GM12878 (cell line): Measurements from ENCODE around the gene ARHGAP30. TPM values are rescaled to one million over a fixed set of nuclear protein-coding genes. Genes with fewer than 3 reads are reported as not detected.

Source experiments
- BRCA1 ChIP-seq: IDR thresholded peaks from 2 replicates; pipeline ENCODE4 v1.6.1; 2011; ENCODE audit warnings: low read depth, low read length, improper control_type of control experiment
- CHD2 ChIP-seq: IDR thresholded peaks from 2 replicates; pipeline ENCODE4 v1.6.1; 2011; ENCODE audit warnings: low read depth, low read length, improper control_type of control experiment, borderline replicate concordance
- CREM ChIP-seq: IDR thresholded peaks from 2 replicates; pipeline ENCODE4 v1.6.1; 2014; ENCODE audit warnings: antibody characterized with exemption, low read depth
- FOXM1 ChIP-seq: IDR thresholded peaks from 2 replicates; pipeline ENCODE4 v1.6.1; 2012; ENCODE audit warnings: low read depth, mild to moderate bottlenecking, inconsistent platforms, low read length, moderate library complexity
- IKZF2 ChIP-seq, 2 experiments: fragments of 450-650 bp; IDR thresholded peaks; 2 replicates each; pipeline ENCODE4 v1.6.1; 2017; ENCODE audit warnings: mild to moderate bottlenecking in 2 of 2, moderate library complexity in 2 of 2
- IRF4 ChIP-seq: IDR thresholded peaks from 2 replicates; pipeline ENCODE4 v1.6.1; 2011; ENCODE audit warnings: low read depth, low read length
- KLF5 ChIP-seq: fragments of 450-650 bp; IDR thresholded peaks from 2 replicates; pipeline ENCODE4 v1.6.1; 2014; ENCODE audit warnings: mild to moderate bottlenecking; ENCODE audit not compliant: partially characterized antibody
- MAX ChIP-seq: IDR thresholded peaks from 2 replicates; pipeline ENCODE4 v1.6.1; 2012; ENCODE audit warnings: low read depth, low read length, improper control_type of control experiment
- MYC ChIP-seq: IDR thresholded peaks from 2 replicates; pipeline ENCODE4 v1.6.1; 2011; ENCODE audit warnings: mild to moderate bottlenecking, low read length, moderate library complexity, inconsistent platforms; ENCODE audit not compliant: insufficient read depth, insufficient replicate concordance, insufficient read length, severe bottlenecking
- PAX8 ChIP-seq: fragments of 450-650 bp; IDR thresholded peaks from 2 replicates; pipeline ENCODE4 v1.6.1; 2017; ENCODE audit warnings: mild to moderate bottlenecking, moderate library complexity
- POU2F2 ChIP-seq: IDR thresholded peaks from 3 replicates; pipeline ENCODE4 v1.6.1; 2011; ENCODE audit warnings: low read depth, mild to moderate bottlenecking, low read length, borderline replicate concordance
- PRDM15 ChIP-seq: fragments of 450-650 bp; formaldehyde crosslinking; IDR thresholded peaks from 2 replicates; pipeline ENCODE4 v1.4.0; 2020; ENCODE audit warnings: mild to moderate bottlenecking, moderate library complexity
- SIN3A ChIP-seq: IDR thresholded peaks from 2 replicates; pipeline ENCODE4 v1.6.1; 2012; ENCODE audit warnings: low read depth, low read length, improper control_type of control experiment
- SKIL ChIP-seq: fragments of 450-650 bp; IDR thresholded peaks from 2 replicates; pipeline ENCODE4 v1.6.1; 2017; ENCODE audit warnings: mild to moderate bottlenecking, low read depth, inconsistent platforms; ENCODE audit not compliant: poor library complexity, severe bottlenecking
- SUPT20H ChIP-seq: IDR thresholded peaks from 2 replicates; pipeline ENCODE4 v1.6.1; 2011; ENCODE audit warnings: low read depth, mild to moderate bottlenecking, low read length, moderate library complexity, borderline replicate concordance; ENCODE audit not compliant: control insufficient read depth
- TCF12 ChIP-seq: IDR thresholded peaks from 2 replicates; pipeline ENCODE4 v1.6.1; 2011; ENCODE audit warnings: low read depth, mild to moderate bottlenecking, low read length
- ZBTB40 ChIP-seq: fragments of 450-650 bp; IDR thresholded peaks from 2 replicates; pipeline ENCODE4 v1.6.1; 2016; ENCODE audit warnings: mild to moderate bottlenecking, moderate library complexity, borderline replicate concordance
- ZNF207 ChIP-seq: fragments of 450-650 bp; IDR thresholded peaks from 2 replicates; pipeline ENCODE4 v1.6.1; 2014; ENCODE audit warnings: antibody characterized with exemption, mild to moderate bottlenecking, borderline replicate concordance
- ZNF24 ChIP-seq: fragments of 450-650 bp; IDR thresholded peaks from 2 replicates; pipeline ENCODE4 v1.6.1; 2017; ENCODE audit warnings: antibody characterized with exemption, mild to moderate bottlenecking
- ZZZ3 ChIP-seq: IDR thresholded peaks from 2 replicates; pipeline ENCODE4 v1.6.1; 2011; ENCODE audit warnings: low read depth; ENCODE audit not compliant: control insufficient read depth, insufficient read length
- polyA plus RNA-seq, 11 experiments: library from polyadenylated mRNA; depleted of rRNA in 4 of 11; unstranded in 6 of 11; stranded (reverse) in 5 of 11; fragments of >200 nt; fragmentation: Nextera tagmentation in 4 of 11; fragmentation: Illumina TruSeq in 1 of 11; extraction: Ambion mirVana in 4 of 11; extraction: Trizol in 1 of 11; gene quantifications; 1 replicate in 1 of 11; 2 replicates in 10 of 11; pipeline versions ENCODE4 v1.2.1 to v1.2.3, GENCODE V29; 2011 to 2016; ENCODE audit warnings: inconsistent platforms in 2 of 11, missing spikeins in 2 of 11, low read depth in 1 of 11
- total RNA-seq, 4 experiments: library from RNA; depleted of rRNA in 3 of 4; stranded (reverse); fragments of >200 nt in 3 of 4; fragmentation: Illumina TruSeq in 1 of 4; extraction: Trizol in 1 of 4; gene quantifications; 2 replicates each; pipeline versions ENCODE4 v1.2.1 to v1.2.3, GENCODE V29; 2013 to 2021

ARHGAP30 gene
- total and polyA plus RNA-seq, 10 of the 15 experiments (the other 5 are each of a cell fraction or from before 2014, with no cell fraction given), result 12.9 to 143 (median 76.3) TPM

- TF ChIP-seq ZNF24 (no peak), MYC (no peak), PAX8 (no peak), SIN3A (peak; percentile 39; the same call in 1 of the 2 replicates), ZZZ3 (no peak), CHD2 (peak; percentile 67; the same call in 1 of the 2 replicates), FOXM1 (peak; percentile 63; the same call in 1 of the 2 replicates), PRDM15 (CRISPR knock-in tag) (no peak), SUPT20H (no peak), POU2F2 (peak; percentile 31; the same call in 1 of the 3 replicates), ZBTB40 (peak; percentile 79), SKIL (peak; percentile 25), IKZF2 (IDR thresholded peaks at IDR 0.05) (peak; percentile 93 to 94), TCF12 (peak; percentile 96), KLF5 (no peak), CREM (peak; percentile 60), MAX (peak; percentile 58; the same call in 1 of the 2 replicates), ZNF207 (no peak), IRF4 (peak; percentile 52; the same call in 1 of the 2 replicates), BRCA1 (no peak)
These were observed 56.0 kb downstream of the ARHGAP30 start (continued) for GRCh38 chr1:161013488-161014230.
